ENCODE results near the gene CSGALNACT2.

- TF ChIP-seq CTCF (IDR thresholded peaks at IDR 0.05) (no peak), POLR2AphosphoS5 (IDR thresholded peaks at IDR 0.05) (no peak), POLR2A (IDR thresholded peaks at IDR 0.05) (no peak)
These were observed 576 bp upstream of the CSGALNACT2 start for GRCh38 chr10:43137717-43138020.
